ENCODE data around the gene OMP. TPM values are rescaled to one million over a fixed set of nuclear protein-coding genes. Genes with fewer than 3 reads are reported as not detected.

Gene OMP
- total and polyA plus RNA-seq, 2 of the 13 experiments (the other 11 are each of a cell fraction or from before 2014, with no cell fraction given) = not detected

- TF ChIP-seq THAP7 (CRISPR knock-in tag; IDR thresholded peaks at IDR 0.05) (peak; percentile 85; the same call in 1 of the 2 replicates), POGZ (CRISPR knock-in tag; IDR thresholded peaks at IDR 0.05) (peak; percentile 42; the same call in 1 of the 2 replicates), HBP1 (CRISPR knock-in tag; IDR thresholded peaks at IDR 0.05; ENCODE audit: low read depth) (0 out of 2 replicates have a peak, but pooled peaks have one; percentile 46), U2AF2 (IDR thresholded peaks at IDR 0.05; ENCODE audit: low read depth, low read length) (no peak), LCORL (IDR thresholded peaks at IDR 0.05) (no peak), LCORL (CRISPR knock-in tag; IDR thresholded peaks at IDR 0.05) (peak; percentile 91), SUZ12 (IDR thresholded peaks at IDR 0.05; ENCODE audit: low read depth, low read length) (no peak), PATZ1 (CRISPR knock-in tag; IDR thresholded peaks at IDR 0.05) (peak; percentile 66; the same call in 1 of the 2 replicates), U2AF1 (optimal IDR thresholded peaks at IDR 0.05; ENCODE audit: low read depth, low read length) (peak; percentile 73), AHR (CRISPR knock-in tag; IDR thresholded peaks at IDR 0.05) (0 out of 2 replicates have a peak, but pooled peaks have one; percentile 44), WIZ (CRISPR knock-in tag; IDR thresholded peaks at IDR 0.05) (0 out of 2 replicates have a peak, but pooled peaks have one; percentile 39), ZNF501 (CRISPR knock-in tag; IDR thresholded peaks at IDR 0.05) (peak; percentile 72), ZNF570 (CRISPR knock-in tag; IDR thresholded peaks at IDR 0.05; ENCODE audit: borderline replicate concordance) (no peak), ZNF563 (CRISPR knock-in tag; IDR thresholded peaks at IDR 0.05) (no peak), ZBTB40 (IDR thresholded peaks at IDR 0.05) (no peak), ZBTB40 (CRISPR knock-in tag; IDR thresholded peaks at IDR 0.05) (0 out of 2 replicates have a peak, but pooled peaks have one; percentile 33)
Observed at GRCh38 chr11:77130763-77131513, 28.3 kb downstream of the OMP start (continued).

All from HepG2 (cell line).